HG03066 (cell line): ENCODE measurements around the gene KIAA0753.

ENCODE experiments used
- ATAC-seq: cut with Tn5 transposase; IDR thresholded peaks from one replicate; pipeline ENCODE4 v1.9.1; 2021; ENCODE audit warnings: low read depth; ENCODE audit not compliant: unreplicated experiment

KIAA0753 gene

GRCh38 chr17:6530324-6530920, 110.1 kb downstream of the KIAA0753 start:
- no peak for ATAC-seq

GRCh38 chr17:6528557-6528956, 112.0 kb downstream of the KIAA0753 start:
- ATAC-seq = no peak
